K562 (cell line): Measurements from ENCODE around the gene DLGAP1. TPM values are rescaled to one million over a fixed set of nuclear protein-coding genes. Genes with fewer than 3 reads are reported as not detected.
A peak's percentile ranks its signal among the peaks of the same experiment; 100 is the strongest.

Source experiments
- DDX20 ChIP-seq: fragments of 450-650 bp; IDR thresholded peaks from 2 replicates; pipeline ENCODE4 v1.6.1; 2016; ENCODE audit warnings: missing genetic modification characterization, low read depth, mild to moderate bottlenecking, missing compliant biosample characterization, moderate library complexity
- FIP1L1 ChIP-seq: fragments of 200-400 bp; formaldehyde crosslinking; IDR thresholded peaks from 2 replicates; pipeline ENCODE4 v1.6.1; 2018; ENCODE audit warnings: mild to moderate bottlenecking, low read depth, low read length; ENCODE audit not compliant: poor library complexity, severe bottlenecking
- HMGN3 ChIP-seq: IDR thresholded peaks from 2 replicates; pipeline ENCODE4 v1.6.1; 2011; ENCODE audit warnings: borderline replicate concordance, low read depth, mild to moderate bottlenecking, mixed read lengths, low read length; ENCODE audit not compliant: insufficient read length; ENCODE audit errors: extremely low read depth
- SIN3A ChIP-seq, 2 experiments: fragments of 150-350 bp in 1 of 2; IDR thresholded peaks; 2 replicates each; pipeline ENCODE4 v1.6.1; 2011 to 2016; ENCODE audit warnings: borderline replicate concordance in 2 of 2, low read depth in 2 of 2, low read length in 2 of 2, mild to moderate bottlenecking in 2 of 2, moderate library complexity in 2 of 2; ENCODE audit not compliant: control insufficient read depth in 1 of 2
- ZBED1 ChIP-seq: IDR thresholded peaks from 2 replicates; pipeline ENCODE4 v1.6.1; 2014
- ZBTB1 ChIP-seq: sonication (generic); formaldehyde crosslinking; IDR thresholded peaks from 2 replicates; pipeline ENCODE4 v1.8.1; 2023; ENCODE audit warnings: missing genetic modification reagents, low read depth, mild to moderate bottlenecking, borderline replicate concordance
- ZNF384 ChIP-seq: IDR thresholded peaks from 2 replicates; pipeline ENCODE4 v1.6.1; 2012; ENCODE audit warnings: low read depth, low read length, improper control_type of control experiment
- polyA plus RNA-seq, 8 experiments: library from polyadenylated mRNA; depleted of rRNA in 4 of 8; stranded (reverse) in 5 of 8; unstranded in 3 of 8; fragments of >200 nt; fragmentation: Nextera tagmentation in 2 of 8; fragmentation: Illumina TruSeq in 1 of 8; extraction: Ambion mirVana in 2 of 8; extraction: Trizol in 1 of 8; gene quantifications; 2 replicates each; pipeline versions ENCODE4 v1.2.1 to v1.2.3, GENCODE V29; 2011 to 2014; ENCODE audit warnings: inconsistent platforms in 1 of 8, missing spikeins in 1 of 8
- total RNA-seq, 7 experiments: library from RNA; depleted of rRNA in 6 of 7; stranded (reverse); fragments of >200 nt in 6 of 7; fragmentation: Illumina TruSeq in 2 of 7; extraction: Trizol in 2 of 7; gene quantifications; 2 replicates each; pipeline versions ENCODE4 v1.2.1 to v1.2.3, GENCODE V29; 2011 to 2021; ENCODE audit warnings: low replicate concordance in 1 of 7
- TF ChIP-seq, protein P1 (sequence below): sonication (generic); formaldehyde crosslinking; IDR thresholded peaks from 2 replicates; pipeline ENCODE4 v1.8.0; 2023; ENCODE audit warnings: mild to moderate bottlenecking, missing genetic modification reagents
- TF ChIP-seq, protein P2 (sequence below): fragments of 250-450 bp; sonication (Bioruptor Pico); IDR thresholded peaks from 2 replicates; pipeline ENCODE4 v1.4.0; 2020
- TF ChIP-seq, protein P3 (sequence below): fragments of 450-650 bp; formaldehyde crosslinking; IDR thresholded peaks from 2 replicates; pipeline ENCODE4 v1.4.0; 2022; ENCODE audit warnings: missing genetic modification characterization
- TF ChIP-seq, protein P4 (sequence below): fragments of 250-450 bp; sonication (Bioruptor Pico); IDR thresholded peaks from 2 replicates; pipeline ENCODE4 v1.4.0; 2020
- TF ChIP-seq, protein P5 (sequence below), 2 experiments: IDR thresholded peaks; 2 replicates each; pipeline ENCODE4 v1.6.1; 2012; ENCODE audit warnings: improper control_type of control experiment in 2 of 2, low read depth in 2 of 2, low read length in 2 of 2, borderline replicate concordance in 1 of 2

Gene DLGAP1
- total and polyA plus RNA-seq, 9 of the 15 experiments (the other 6 are each of a cell fraction or from before 2014, with no cell fraction given), result 0.04 to 0.22 (median 0.08) TPM

DNA sequence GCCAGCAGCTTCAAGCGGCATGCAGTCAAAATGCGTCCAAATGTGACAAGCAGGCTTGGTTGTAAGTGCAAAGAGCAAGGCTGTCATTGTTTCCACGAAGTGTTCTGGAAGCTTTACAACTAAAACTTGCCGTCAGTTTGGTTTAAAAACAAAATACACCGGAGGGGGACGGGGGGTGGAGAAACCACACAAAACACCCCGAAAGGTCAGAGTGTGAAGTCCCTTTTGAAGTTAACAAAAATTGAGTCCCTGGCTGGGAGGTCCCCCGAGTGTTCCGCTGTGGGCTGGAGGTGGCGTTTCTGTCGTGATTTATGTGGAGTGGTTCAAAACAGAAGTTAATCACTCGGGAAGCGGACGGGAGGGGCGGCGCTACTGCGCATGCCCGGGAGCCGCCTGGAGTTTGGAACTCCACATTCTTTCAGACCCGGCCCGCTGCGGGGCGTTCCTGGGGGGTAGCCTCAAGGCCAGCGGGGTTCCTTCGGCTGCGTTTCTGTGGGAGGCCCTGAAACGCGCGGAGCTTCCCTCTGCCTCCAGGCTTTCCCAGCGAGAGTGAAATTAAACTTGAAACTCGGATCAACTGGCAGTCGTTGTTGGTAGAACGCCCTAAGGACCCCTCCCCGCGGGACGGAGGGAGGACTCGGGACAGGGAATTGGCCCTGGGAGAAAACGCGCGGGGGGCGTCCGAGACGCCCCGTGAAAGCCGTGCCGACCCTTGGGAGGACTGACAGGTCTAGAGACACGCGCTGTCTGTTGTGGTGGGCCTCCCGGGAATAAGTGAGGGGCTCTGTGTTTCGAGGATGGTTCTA is 1003.7 kb downstream of the DLGAP1 start (continued):
- TF ChIP-seq, protein P1, sequence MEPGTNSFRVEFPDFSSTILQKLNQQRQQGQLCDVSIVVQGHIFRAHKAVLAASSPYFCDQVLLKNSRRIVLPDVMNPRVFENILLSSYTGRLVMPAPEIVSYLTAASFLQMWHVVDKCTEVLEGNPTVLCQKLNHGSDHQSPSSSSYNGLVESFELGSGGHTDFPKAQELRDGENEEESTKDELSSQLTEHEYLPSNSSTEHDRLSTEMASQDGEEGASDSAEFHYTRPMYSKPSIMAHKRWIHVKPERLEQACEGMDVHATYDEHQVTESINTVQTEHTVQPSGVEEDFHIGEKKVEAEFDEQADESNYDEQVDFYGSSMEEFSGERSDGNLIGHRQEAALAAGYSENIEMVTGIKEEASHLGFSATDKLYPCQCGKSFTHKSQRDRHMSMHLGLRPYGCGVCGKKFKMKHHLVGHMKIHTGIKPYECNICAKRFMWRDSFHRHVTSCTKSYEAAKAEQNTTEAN (CRISPR knock-in tag), result 0 out of 2 replicates have a peak, but pooled peaks have one; percentile 17
- TF ChIP-seq HMGN3 (peak; percentile 60), DDX20 (tag) (no peak), SIN3A (IDR thresholded peaks at IDR 0.05; ENCODE audit: borderline replicate concordance in 2 of 2, control insufficient read depth in 1 of 2, low read depth in 2 of 2, low read length in 2 of 2) (0 out of 4 replicates have a peak, but pooled peaks have one; percentile 19 to 58), ZNF384 (no peak), ZBED1 (no peak; the same call in 1 of the 2 replicates), ZBTB1 (CRISPR knock-in tag) (peak; percentile 51; the same call in 1 of the 2 replicates), FIP1L1 (peak; percentile 47)
- TF ChIP-seq, protein P2, sequence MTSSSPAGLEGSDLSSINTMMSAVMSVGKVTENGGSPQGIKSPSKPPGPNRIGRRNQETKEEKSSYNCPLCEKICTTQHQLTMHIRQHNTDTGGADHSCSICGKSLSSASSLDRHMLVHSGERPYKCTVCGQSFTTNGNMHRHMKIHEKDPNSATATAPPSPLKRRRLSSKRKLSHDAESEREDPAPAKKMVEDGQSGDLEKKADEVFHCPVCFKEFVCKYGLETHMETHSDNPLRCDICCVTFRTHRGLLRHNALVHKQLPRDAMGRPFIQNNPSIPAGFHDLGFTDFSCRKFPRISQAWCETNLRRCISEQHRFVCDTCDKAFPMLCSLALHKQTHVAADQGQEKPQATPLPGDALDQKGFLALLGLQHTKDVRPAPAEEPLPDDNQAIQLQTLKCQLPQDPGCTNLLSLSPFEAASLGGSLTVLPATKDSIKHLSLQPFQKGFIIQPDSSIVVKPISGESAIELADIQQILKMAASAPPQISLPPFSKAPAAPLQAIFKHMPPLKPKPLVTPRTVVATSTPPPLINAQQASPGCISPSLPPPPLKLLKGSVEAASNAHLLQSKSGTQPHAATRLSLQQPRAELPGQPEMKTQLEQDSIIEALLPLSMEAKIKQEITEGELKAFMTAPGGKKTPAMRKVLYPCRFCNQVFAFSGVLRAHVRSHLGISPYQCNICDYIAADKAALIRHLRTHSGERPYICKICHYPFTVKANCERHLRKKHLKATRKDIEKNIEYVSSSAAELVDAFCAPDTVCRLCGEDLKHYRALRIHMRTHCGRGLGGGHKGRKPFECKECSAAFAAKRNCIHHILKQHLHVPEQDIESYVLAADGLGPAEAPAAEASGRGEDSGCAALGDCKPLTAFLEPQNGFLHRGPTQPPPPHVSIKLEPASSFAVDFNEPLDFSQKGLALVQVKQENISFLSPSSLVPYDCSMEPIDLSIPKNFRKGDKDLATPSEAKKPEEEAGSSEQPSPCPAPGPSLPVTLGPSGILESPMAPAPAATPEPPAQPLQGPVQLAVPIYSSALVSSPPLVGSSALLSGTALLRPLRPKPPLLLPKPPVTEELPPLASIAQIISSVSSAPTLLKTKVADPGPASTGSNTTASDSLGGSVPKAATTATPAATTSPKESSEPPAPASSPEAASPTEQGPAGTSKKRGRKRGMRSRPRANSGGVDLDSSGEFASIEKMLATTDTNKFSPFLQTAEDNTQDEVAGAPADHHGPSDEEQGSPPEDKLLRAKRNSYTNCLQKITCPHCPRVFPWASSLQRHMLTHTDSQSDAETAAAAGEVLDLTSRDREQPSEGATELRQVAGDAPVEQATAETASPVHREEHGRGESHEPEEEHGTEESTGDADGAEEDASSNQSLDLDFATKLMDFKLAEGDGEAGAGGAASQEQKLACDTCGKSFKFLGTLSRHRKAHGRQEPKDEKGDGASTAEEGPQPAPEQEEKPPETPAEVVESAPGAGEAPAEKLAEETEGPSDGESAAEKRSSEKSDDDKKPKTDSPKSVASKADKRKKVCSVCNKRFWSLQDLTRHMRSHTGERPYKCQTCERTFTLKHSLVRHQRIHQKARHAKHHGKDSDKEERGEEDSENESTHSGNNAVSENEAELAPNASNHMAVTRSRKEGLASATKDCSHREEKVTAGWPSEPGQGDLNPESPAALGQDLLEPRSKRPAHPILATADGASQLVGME (CRISPR knock-in tag), result 0 out of 2 replicates have a peak, but pooled peaks have one; percentile 28
- TF ChIP-seq, protein P3, sequence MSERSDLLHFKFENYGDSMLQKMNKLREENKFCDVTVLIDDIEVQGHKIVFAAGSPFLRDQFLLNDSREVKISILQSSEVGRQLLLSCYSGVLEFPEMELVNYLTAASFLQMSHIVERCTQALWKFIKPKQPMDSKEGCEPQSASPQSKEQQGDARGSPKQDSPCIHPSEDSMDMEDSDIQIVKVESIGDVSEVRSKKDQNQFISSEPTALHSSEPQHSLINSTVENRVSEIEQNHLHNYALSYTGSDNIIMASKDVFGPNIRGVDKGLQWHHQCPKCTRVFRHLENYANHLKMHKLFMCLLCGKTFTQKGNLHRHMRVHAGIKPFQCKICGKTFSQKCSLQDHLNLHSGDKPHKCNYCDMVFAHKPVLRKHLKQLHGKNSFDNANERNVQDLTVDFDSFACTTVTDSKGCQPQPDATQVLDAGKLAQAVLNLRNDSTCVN (CRISPR knock-in tag), result 0 out of 2 replicates have a peak, but pooled peaks have one; percentile 10
- TF ChIP-seq, protein P4, sequence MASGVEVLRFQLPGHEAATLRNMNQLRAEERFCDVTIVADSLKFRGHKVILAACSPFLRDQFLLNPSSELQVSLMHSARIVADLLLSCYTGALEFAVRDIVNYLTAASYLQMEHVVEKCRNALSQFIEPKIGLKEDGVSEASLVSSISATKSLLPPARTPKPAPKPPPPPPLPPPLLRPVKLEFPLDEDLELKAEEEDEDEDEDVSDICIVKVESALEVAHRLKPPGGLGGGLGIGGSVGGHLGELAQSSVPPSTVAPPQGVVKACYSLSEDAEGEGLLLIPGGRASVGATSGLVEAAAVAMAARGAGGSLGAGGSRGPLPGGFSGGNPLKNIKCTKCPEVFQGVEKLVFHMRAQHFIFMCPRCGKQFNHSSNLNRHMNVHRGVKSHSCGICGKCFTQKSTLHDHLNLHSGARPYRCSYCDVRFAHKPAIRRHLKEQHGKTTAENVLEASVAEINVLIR (CRISPR knock-in tag), result 0 out of 2 replicates have a peak, but pooled peaks have one; percentile 9
- TF ChIP-seq, protein P5, sequence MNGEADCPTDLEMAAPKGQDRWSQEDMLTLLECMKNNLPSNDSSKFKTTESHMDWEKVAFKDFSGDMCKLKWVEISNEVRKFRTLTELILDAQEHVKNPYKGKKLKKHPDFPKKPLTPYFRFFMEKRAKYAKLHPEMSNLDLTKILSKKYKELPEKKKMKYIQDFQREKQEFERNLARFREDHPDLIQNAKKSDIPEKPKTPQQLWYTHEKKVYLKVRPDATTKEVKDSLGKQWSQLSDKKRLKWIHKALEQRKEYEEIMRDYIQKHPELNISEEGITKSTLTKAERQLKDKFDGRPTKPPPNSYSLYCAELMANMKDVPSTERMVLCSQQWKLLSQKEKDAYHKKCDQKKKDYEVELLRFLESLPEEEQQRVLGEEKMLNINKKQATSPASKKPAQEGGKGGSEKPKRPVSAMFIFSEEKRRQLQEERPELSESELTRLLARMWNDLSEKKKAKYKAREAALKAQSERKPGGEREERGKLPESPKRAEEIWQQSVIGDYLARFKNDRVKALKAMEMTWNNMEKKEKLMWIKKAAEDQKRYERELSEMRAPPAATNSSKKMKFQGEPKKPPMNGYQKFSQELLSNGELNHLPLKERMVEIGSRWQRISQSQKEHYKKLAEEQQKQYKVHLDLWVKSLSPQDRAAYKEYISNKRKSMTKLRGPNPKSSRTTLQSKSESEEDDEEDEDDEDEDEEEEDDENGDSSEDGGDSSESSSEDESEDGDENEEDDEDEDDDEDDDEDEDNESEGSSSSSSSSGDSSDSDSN (IDR thresholded peaks at IDR 0.05; ENCODE audit: borderline replicate concordance in 1 of 2, low read depth in 2 of 2, low read length in 2 of 2), result peak; percentile 82 to 93
